Mesenchymal stem cell (in vitro differentiated cells and primary cell): ENCODE results near the gene DQX1.

Experiments
- DNase-seq: peaks from one replicate; pipeline ENCODE4 v3.0.0-alpha.2; 2013
- H2AFZ ChIP-seq: one replicate; pipeline ENCODE4 v1.6.1; 2013; ENCODE audit warnings: low read depth, mild to moderate bottlenecking, control low read depth, inconsistent platforms, low read length, moderate library complexity
- H2AK5ac ChIP-seq: 2 replicates; pipeline ENCODE4 v1.6.1; 2013; ENCODE audit warnings: low read length, moderate library complexity, mild to moderate bottlenecking, inconsistent platforms; ENCODE audit not compliant: severe bottlenecking
- H2BK120ac ChIP-seq: one replicate; pipeline ENCODE4 v1.6.1; 2013; ENCODE audit warnings: low read depth, mild to moderate bottlenecking, inconsistent platforms, low read length, moderate library complexity
- H2BK12ac ChIP-seq, 2 experiments: one replicate each; pipeline ENCODE4 v1.6.1; 2013; ENCODE audit warnings: inconsistent platforms in 2 of 2, low read length in 2 of 2, mild to moderate bottlenecking in 2 of 2, moderate library complexity in 2 of 2, control low read depth in 1 of 2
- H2BK15ac ChIP-seq: one replicate; pipeline ENCODE4 v1.6.1; 2013; ENCODE audit warnings: mild to moderate bottlenecking, low read depth, inconsistent platforms; ENCODE audit not compliant: poor library complexity, severe bottlenecking
- H2BK5ac ChIP-seq: 2 replicates; pipeline ENCODE4 v1.6.1; 2013; ENCODE audit warnings: low read depth, mild to moderate bottlenecking, low read length, control low read depth, inconsistent platforms; ENCODE audit not compliant: poor library complexity, severe bottlenecking
- H3K14ac ChIP-seq, 2 experiments: one replicate each; pipeline ENCODE4 v1.6.1; 2013; ENCODE audit warnings: inconsistent platforms in 2 of 2, low read length in 2 of 2, control low read depth in 1 of 2, mild to moderate bottlenecking in 1 of 2, moderate library complexity in 1 of 2
- H3K18ac ChIP-seq, 2 experiments: one replicate each; pipeline ENCODE4 v1.6.1; 2013; ENCODE audit warnings: inconsistent platforms in 2 of 2, low read length in 2 of 2, control low read depth in 1 of 2, low read depth in 1 of 2, mild to moderate bottlenecking in 1 of 2
- H3K23ac ChIP-seq, 2 experiments: one replicate each; pipeline ENCODE4 v1.6.1; 2013; ENCODE audit warnings: inconsistent platforms in 2 of 2, low read length in 2 of 2, mild to moderate bottlenecking in 2 of 2, moderate library complexity in 2 of 2, control low read depth in 1 of 2
- H3K27ac ChIP-seq: 2 replicates; pipeline ENCODE4 v1.5.1; 2013; ENCODE audit warnings: mild to moderate bottlenecking, moderate library complexity, low read length, control low read depth, inconsistent platforms; ENCODE audit not compliant: poor library complexity, severe bottlenecking
- H3K27me3 ChIP-seq, 2 experiments: 2 replicates each; pipeline versions ENCODE4 v1.6.1 to v1.7.0; 2013; ENCODE audit warnings: low read length in 2 of 2, mild to moderate bottlenecking in 2 of 2, moderate library complexity in 2 of 2, control low read depth in 1 of 2, inconsistent platforms in 1 of 2; ENCODE audit not compliant: control insufficient read depth in 1 of 2, insufficient read depth in 1 of 2
- H3K36me3 ChIP-seq, 2 experiments: 2 replicates each; pipeline versions ENCODE4 v1.6.1 to v1.7.0; 2013; ENCODE audit warnings: low read length in 2 of 2, control low read depth in 1 of 2, inconsistent platforms in 1 of 2, low read depth in 1 of 2, mild to moderate bottlenecking in 1 of 2; ENCODE audit not compliant: insufficient read depth in 2 of 2, control insufficient read depth in 1 of 2
- H3K4ac ChIP-seq, 2 experiments: one replicate each; pipeline ENCODE4 v1.6.1; 2013; ENCODE audit warnings: inconsistent platforms in 2 of 2, low read length in 2 of 2, mild to moderate bottlenecking in 2 of 2, moderate library complexity in 2 of 2, control low read depth in 1 of 2, low read depth in 1 of 2
- H3K4me1 ChIP-seq: 2 replicates; pipeline ENCODE4 v1.6.1; 2013; ENCODE audit warnings: low read depth, low read length, control low read depth; ENCODE audit not compliant: control insufficient read depth, insufficient read depth
- H3K4me2 ChIP-seq: 2 replicates; pipeline ENCODE4 v1.6.1; 2013; ENCODE audit warnings: low read length, mild to moderate bottlenecking, inconsistent platforms; ENCODE audit not compliant: poor library complexity, severe bottlenecking
- H3K4me3 ChIP-seq, 2 experiments: 2 replicates each; pipeline versions ENCODE4 v1.5.1 to v1.7.0; 2013; ENCODE audit warnings: low read length in 2 of 2, mild to moderate bottlenecking in 2 of 2, control low read depth in 1 of 2, low read depth in 1 of 2; ENCODE audit not compliant: insufficient read depth in 1 of 2
- H3K79me1 ChIP-seq: replicated peaks from 2 replicates; pipeline ENCODE4 v1.6.1; 2013; ENCODE audit warnings: mild to moderate bottlenecking, control low read depth, low read length, inconsistent platforms; ENCODE audit not compliant: poor library complexity, severe bottlenecking
- H3K9ac ChIP-seq: 2 replicates; pipeline ENCODE4 v1.7.0; 2013; ENCODE audit warnings: mild to moderate bottlenecking, low read length, moderate library complexity
- H3K9me3 ChIP-seq: 2 replicates; pipeline ENCODE4 v1.7.0; 2013; ENCODE audit warnings: mild to moderate bottlenecking, low read length; ENCODE audit not compliant: control insufficient read depth
- H4K8ac ChIP-seq: one replicate; pipeline ENCODE4 v1.6.1; 2013; ENCODE audit warnings: inconsistent platforms, mild to moderate bottlenecking, low read length, moderate library complexity
- H4K91ac ChIP-seq: one replicate; pipeline ENCODE4 v1.6.1; 2013; ENCODE audit warnings: mild to moderate bottlenecking, low read length, inconsistent platforms
- WGBS: methylation state at CpG from one replicate; pipeline ENCODE4 v1.1.7; 2013; ENCODE audit warnings: mixed read lengths; 5-methylcytosine and 5-hydroxymethylcytosine counted together

Gene DQX1

GRCh38 chr2:74514368-74515270, 11.4 kb downstream of the DQX1 start, which contains the start of gene TLX2:
TLX2 (plus strand) TSS chr2:74514450; CDS start chr2:74514807, 357 bp downstream.
- H3K27me3 ChIP-seq = peaks cover 92 to 98% of the 10 kb centered on the region in 2 experiments
- H3K36me3 ChIP-seq = peaks cover 0 to 3% of the 10 kb centered on the region in 2 experiments
- no peak within 1 kb of the TSS for H3K18ac ChIP-seq
- peaks cover 18% of the 10 kb centered on the region for H3K4me1 ChIP-seq
- no peak for DNase-seq
- 5% methylated on average over 71 of the region's 82 CpGs for WGBS
- no peaks in the 10 kb centered on the region for H3K9me3 ChIP-seq
- no peak within 1 kb of the TSS for H2BK5ac ChIP-seq
- peak within 1 kb of the TSS in 1 of 2 experiments; percentile 87 for H3K23ac ChIP-seq
- no peak within 1 kb of the TSS for H3K4ac ChIP-seq
- no peak within 1 kb of the TSS for H3K27ac ChIP-seq
- no peak within 1 kb of the TSS for H3K4me2 ChIP-seq
- no peak within 1 kb of the TSS for H2AK5ac ChIP-seq
- H3K14ac ChIP-seq = no peak within 1 kb of the TSS
- peak within 1 kb of the TSS; percentile 20 for H4K91ac ChIP-seq
- no peaks in the 10 kb centered on the region for H3K79me1 ChIP-seq
- H2BK120ac ChIP-seq = no peak within 1 kb of the TSS
- H4K8ac ChIP-seq = no peak within 1 kb of the TSS
- H3K9ac ChIP-seq = no peak within 1 kb of the TSS
- H2BK12ac ChIP-seq = peak within 1 kb of the TSS in 1 of 2 experiments; percentile 34
- no peak within 1 kb of the TSS for H2BK15ac ChIP-seq
- H2AFZ ChIP-seq = no peak within 1 kb of the TSS
- no peak within 1 kb of the TSS for H3K4me3 ChIP-seq

GRCh38 chr2:74513605-74514367, 12.2 kb downstream of the DQX1 start:
- DNase-seq = peak; percentile 35
- Histone ChIP-seq H3K14ac (no peak overlapping the region), H3K9ac (no peak overlapping the region), H3K27me3 (peaks cover 83 to 91% of the 10 kb centered on the region in 2 experiments), H3K4me1 (peaks cover 18% of the 10 kb centered on the region), H3K79me1 (no peaks in the 10 kb centered on the region), H2BK15ac (no peak overlapping the region), H3K4me2 (no peak overlapping the region), H3K18ac (no peak overlapping the region), H2BK12ac (peak overlapping the region in 1 of 2 experiments; percentile 34), H3K4ac (no peak overlapping the region), H3K23ac (peak overlapping the region in 1 of 2 experiments; percentile 79), H3K36me3 (peaks cover 0 to 3% of the 10 kb centered on the region in 2 experiments), H3K4me3 (no peak overlapping the region), H2BK120ac (no peak overlapping the region), H2BK5ac (no peak overlapping the region), H3K27ac (no peak overlapping the region), H4K8ac (no peak overlapping the region), H2AFZ (no peak overlapping the region), H4K91ac (peak overlapping the region; percentile 20), H2AK5ac (no peak overlapping the region), H3K9me3 (no peaks in the 10 kb centered on the region)
- WGBS = 3% methylated on average over 49 of the region's 52 CpGs

GRCh38 chr2:74512744-74513604, 13.1 kb downstream of the DQX1 start:
- no peaks in the 10 kb centered on the region for H3K9me3 ChIP-seq
- H4K91ac ChIP-seq = no peak overlapping the region
- H3K27me3 ChIP-seq = peaks cover 75 to 83% of the 10 kb centered on the region in 2 experiments
- H2BK5ac ChIP-seq = no peak overlapping the region
- H3K4me1 ChIP-seq = peaks cover 21% of the 10 kb centered on the region
- no peak overlapping the region for H2BK15ac ChIP-seq
- H3K4ac ChIP-seq = no peak overlapping the region
- H4K8ac ChIP-seq = no peak overlapping the region
- no peaks in the 10 kb centered on the region for H3K79me1 ChIP-seq
- no peak overlapping the region for H3K27ac ChIP-seq
- H2BK12ac ChIP-seq = no peak overlapping the region
- H2AFZ ChIP-seq = no peak overlapping the region
- H3K4me3 ChIP-seq = no peak overlapping the region
- H3K4me2 ChIP-seq = no peak overlapping the region
- peaks cover 0 to 3% of the 10 kb centered on the region in 2 experiments for H3K36me3 ChIP-seq
- H2BK120ac ChIP-seq = no peak overlapping the region
- no peak overlapping the region for H3K18ac ChIP-seq
- no peak overlapping the region for H2AK5ac ChIP-seq
- DNase-seq = no peak
- 2% methylated on average over 34 of the region's 36 CpGs for WGBS
- peak overlapping the region in 1 of 2 experiments; percentile 77 for H3K23ac ChIP-seq
- no peak overlapping the region for H3K14ac ChIP-seq
- H3K9ac ChIP-seq = no peak overlapping the region
